K562 (cell line): ENCODE measurements around the gene PLD1. TPM values are rescaled to one million over a fixed set of nuclear protein-coding genes. Genes with fewer than 3 reads are reported as not detected.

Experiments
- ATAC-seq: fragments of 200-7000 bp; cut with Tn5 transposase; 3 replicates; pipeline ENCODE4 v1.9.1; 2020; ENCODE audit warnings: moderate library complexity
- BruUV-seq: library from RNA; stranded (reverse); fragments of 400-500 nt; replicated peaks from 2 replicates; lab custom pipeline; 2021; lab: Mats Ljungman, UMichigan
- CTCF ChIA-PET: fragments of 300-600 bp; formaldehyde crosslinking; extraction: SDS; loops from one replicate; lab custom pipeline; 2021; ENCODE audit warnings: low intra/inter-chr PET ratio; lab: Yijun Ruan, JAX
- POLR2A ChIA-PET: fragments of 300-600, 350-650 bp; sonication (Branson Sonifier 250); formaldehyde crosslinking; extraction: SDS; loops from one replicate; lab custom pipeline; 2021; ENCODE audit warnings: antibody characterized with exemption, inconsistent platforms; lab: Yijun Ruan, JAX
- DNase-seq, 4 experiments: peaks; one replicate each; pipeline versions ENCODE4 v3.0.0 to v3.0.0-alpha.2; 2011 to 2018; ENCODE audit warnings: low spot score in 3 of 4, mixed read lengths in 3 of 4; ENCODE audit errors: extremely low read depth in 1 of 4
- FAIRE-seq: peaks from 2 replicates; lab custom pipeline; 2011; peaks lifted over from hg19 to GRCh38; lab: Jason Lieb, UNC
- H2AFZ ChIP-seq: 2 replicates; pipeline ENCODE4 v1.6.0; 2011; ENCODE audit warnings: low read depth, low read length, control low read depth, inconsistent platforms
- H3K27ac ChIP-seq: fragments of 200-600 bp; 3 replicates; pipeline ENCODE4 v1.8.0; 2011; ENCODE audit warnings: low read depth, mild to moderate bottlenecking, control low read depth, inconsistent platforms, low read length, moderate library complexity, mixed read lengths; ENCODE audit errors: extremely low read depth
- H3K27me3 ChIP-seq, 2 experiments: fragments of 300-600 bp in 1 of 2; 2 replicates in 1 of 2; 3 replicates in 1 of 2; pipeline versions ENCODE4 v1.6.0 to v1.8.0; 2011; ENCODE audit warnings: inconsistent platforms in 2 of 2, low read length in 2 of 2, mild to moderate bottlenecking in 1 of 2, mixed read lengths in 1 of 2, moderate library complexity in 1 of 2; ENCODE audit not compliant: control insufficient read depth in 2 of 2, insufficient read depth in 2 of 2
- H3K36me3 ChIP-seq: fragments of 300-600 bp; 3 replicates; pipeline ENCODE4 v1.8.0; 2011; ENCODE audit warnings: mild to moderate bottlenecking, low read length, inconsistent platforms; ENCODE audit not compliant: control insufficient read depth, insufficient read depth
- H3K4me1 ChIP-seq, 2 experiments: fragments of 200-600 bp in 1 of 2; replicated peaks in 1 of 2; 2 replicates in 1 of 2; 3 replicates in 1 of 2; pipeline versions ENCODE4 v1.5.1 to v1.8.0; 2011; ENCODE audit warnings: inconsistent platforms in 2 of 2, low read length in 2 of 2, mild to moderate bottlenecking in 1 of 2, mixed read lengths in 1 of 2, moderate library complexity in 1 of 2; ENCODE audit not compliant: control insufficient read depth in 2 of 2, insufficient read depth in 2 of 2
- H3K4me2 ChIP-seq: 2 replicates; pipeline ENCODE4 v1.6.1; 2011; ENCODE audit warnings: low read length, control low read depth, inconsistent platforms, mixed read lengths; ENCODE audit not compliant: insufficient read depth
- H3K4me3 ChIP-seq: fragments of 200-600 bp; sonication (generic), shearing (Covaris generic); 2 replicates; pipeline ENCODE4 v1.5.1; 2016; ENCODE audit warnings: control low read depth, inconsistent platforms
- H3K79me2 ChIP-seq: fragments of 200-600 bp; 3 replicates; pipeline ENCODE4 v1.8.0; 2011; ENCODE audit warnings: low read length, inconsistent platforms; ENCODE audit not compliant: control insufficient read depth, insufficient read depth
- H3K9ac ChIP-seq, 2 experiments: 2 replicates each; pipeline versions ENCODE4 v1.6.0 to v1.6.1; 2011; ENCODE audit warnings: low read depth in 2 of 2, low read length in 2 of 2, control low read depth in 1 of 2, inconsistent platforms in 1 of 2, mild to moderate bottlenecking in 1 of 2, mixed read lengths in 1 of 2; ENCODE audit not compliant: insufficient read depth in 1 of 2
- H3K9me1 ChIP-seq: one replicate; pipeline ENCODE4 v1.6.0; 2011; ENCODE audit warnings: inconsistent platforms, mild to moderate bottlenecking, low read length, moderate library complexity; ENCODE audit not compliant: control insufficient read depth, insufficient read depth
- H3K9me3 ChIP-seq: replicated peaks from 2 replicates; pipeline ENCODE4 v1.5.1; 2011; ENCODE audit warnings: low read depth, low read length, inconsistent platforms; ENCODE audit not compliant: control insufficient read depth, insufficient read depth
- H4K20me1 ChIP-seq: replicated peaks from 2 replicates; pipeline ENCODE4 v1.6.1; 2011; ENCODE audit warnings: low read length, inconsistent platforms, mixed read lengths; ENCODE audit not compliant: control insufficient read depth, insufficient read depth
- CBX3 ChIP-seq, 2 experiments: IDR thresholded peaks; 1 replicate in 1 of 2; 2 replicates in 1 of 2; pipeline ENCODE4 v1.6.1; 2012; ENCODE audit warnings: inconsistent platforms in 2 of 2, low read length in 2 of 2, borderline replicate concordance in 1 of 2, control low read depth in 1 of 2
- CEBPG ChIP-seq, 3 experiments: fragments of 200-800 bp in 1 of 3; sonication (Bioruptor generic) in 1 of 3; sonication (generic) in 1 of 3; formaldehyde crosslinking in 1 of 3; IDR thresholded peaks in 2 of 3; conservative IDR thresholded peaks in 1 of 3; 2 replicates each; pipeline versions ENCODE4 v1.6.1 to v1.8.0; 2016 to 2022; ENCODE audit warnings: missing compliant biosample characterization in 2 of 3, missing genetic modification characterization in 2 of 3, mild to moderate bottlenecking in 1 of 3, missing genetic modification reagents in 1 of 3
- FOS ChIP-seq: IDR thresholded peaks from 3 replicates; pipeline ENCODE4 v1.6.1; 2011; ENCODE audit not compliant: insufficient read length; ENCODE audit errors: extremely low read depth
- FOXM1 ChIP-seq, 2 experiments: fragments of 450-650 bp in 1 of 2; sonication (generic) in 1 of 2; formaldehyde crosslinking in 1 of 2; IDR thresholded peaks; 2 replicates each; pipeline versions ENCODE4 v1.6.1 to v1.9.0; 2017 to 2022; ENCODE audit warnings: low read depth in 2 of 2, mild to moderate bottlenecking in 2 of 2, missing genetic modification reagents in 1 of 2, moderate library complexity in 1 of 2
- FOXP4 ChIP-seq: sonication (generic); formaldehyde crosslinking; IDR thresholded peaks from 2 replicates; pipeline ENCODE4 v1.8.0; 2022; ENCODE audit warnings: mild to moderate bottlenecking, missing genetic modification reagents, borderline replicate concordance
- HDAC2 ChIP-seq: fragments of 450-650 bp; IDR thresholded peaks from 2 replicates; pipeline ENCODE4 v1.6.1; 2016; ENCODE audit warnings: mild to moderate bottlenecking
- HDAC3 ChIP-seq: fragments of 450-650 bp; IDR thresholded peaks from 2 replicates; pipeline ENCODE4 v1.6.1; 2018; ENCODE audit warnings: borderline replicate concordance, mild to moderate bottlenecking, moderate library complexity; ENCODE audit not compliant: partially characterized antibody
- JUN ChIP-seq, 2 experiments: sonication (generic) in 1 of 2; formaldehyde crosslinking in 1 of 2; IDR thresholded peaks; 2 replicates each; pipeline versions ENCODE4 v1.6.1 to v1.8.0; 2012 to 2022; ENCODE audit warnings: borderline replicate concordance in 2 of 2, mild to moderate bottlenecking in 2 of 2, improper control_type of control experiment in 1 of 2, low read depth in 1 of 2, low read length in 1 of 2, missing genetic modification reagents in 1 of 2
- KLF16 ChIP-seq: IDR thresholded peaks from 2 replicates; pipeline ENCODE4 v1.6.1; 2016; ENCODE audit warnings: antibody characterized with exemption
- MYBL2 ChIP-seq, 2 experiments: fragments of 450-650 bp in 1 of 2; sonication (generic) in 1 of 2; formaldehyde crosslinking in 1 of 2; IDR thresholded peaks; 2 replicates each; pipeline versions ENCODE4 v1.6.1 to v1.8.1; 2017 to 2022; ENCODE audit warnings: borderline replicate concordance in 1 of 2, inconsistent platforms in 1 of 2, low read depth in 1 of 2, mild to moderate bottlenecking in 1 of 2, missing genetic modification reagents in 1 of 2, moderate library complexity in 1 of 2
- PML ChIP-seq: IDR thresholded peaks from 2 replicates; pipeline ENCODE4 v1.6.1; 2012; ENCODE audit warnings: low read length, inconsistent platforms
- POLR3A ChIP-seq: IDR thresholded peaks from 2 replicates; pipeline ENCODE4 v1.6.1; 2011; ENCODE audit warnings: borderline replicate concordance, mild to moderate bottlenecking, moderate library complexity; ENCODE audit not compliant: insufficient read length, insufficient read depth; ENCODE audit errors: extremely low read depth
- POLR3G ChIP-seq: IDR thresholded peaks from 2 replicates; pipeline ENCODE4 v1.6.1; 2011; ENCODE audit not compliant: insufficient read length, insufficient replicate concordance; ENCODE audit errors: extremely low read depth
- RBM25 ChIP-seq: fragments of 200-400 bp; formaldehyde crosslinking; IDR thresholded peaks from 2 replicates; pipeline ENCODE4 v1.6.1; 2018; ENCODE audit warnings: low read length, low read depth, moderate library complexity; ENCODE audit not compliant: severe bottlenecking
- RCOR1 ChIP-seq, 2 experiments: IDR thresholded peaks; 2 replicates each; pipeline ENCODE4 v1.6.1; 2012; ENCODE audit warnings: low read depth in 2 of 2, low read length in 2 of 2, borderline replicate concordance in 1 of 2, improper control_type of control experiment in 1 of 2
- SMARCA4 ChIP-seq: fragments of 450-650 bp; IDR thresholded peaks from 2 replicates; pipeline ENCODE4 v1.6.1; 2016
- SOX6 ChIP-seq: fragments of 450-650 bp; IDR thresholded peaks from 2 replicates; pipeline ENCODE4 v1.6.1; 2014; ENCODE audit warnings: mild to moderate bottlenecking
- TRIM24 ChIP-seq, 2 experiments: fragments of 450-650 bp; IDR thresholded peaks; 2 replicates each; pipeline ENCODE4 v1.6.1; 2016
- ZNF253 ChIP-seq: fragments of 250-450 bp; sonication (Bioruptor Pico); conservative IDR thresholded peaks from 2 replicates; pipeline ENCODE4 v1.6.1; 2021; ENCODE audit warnings: mild to moderate bottlenecking
- WGBS: fragments of 100-300 bp; shearing (Covaris generic); methylation state at CpG from one replicate; pipeline ENCODE4 v1.1.6; 2016; ENCODE audit warnings: low coverage, mixed read lengths; ENCODE audit not compliant: insufficient coverage; ENCODE audit errors: missing lambda C conversion rate; 5-methylcytosine and 5-hydroxymethylcytosine counted together
- in situ Hi-C: fragments of 300-500 bp; cut with MboI; formaldehyde crosslinking; loops from 4 replicates; pipeline ENCODE4 v1.15.0; 2018; ENCODE audit warnings: inconsistent platforms, mixed read lengths
- intact Hi-C: fragments of 100-400 bp; cut with micrococcal nuclease; formaldehyde crosslinking; loops from 2 replicates; pipeline ENCODE4 v1.14.2; 2022
- polyA plus RNA-seq, 8 experiments: library from polyadenylated mRNA; depleted of rRNA in 4 of 8; stranded (reverse) in 5 of 8; unstranded in 3 of 8; fragments of >200 nt; fragmentation: Nextera tagmentation in 2 of 8; fragmentation: Illumina TruSeq in 1 of 8; extraction: Ambion mirVana in 2 of 8; extraction: Trizol in 1 of 8; gene quantifications; 2 replicates each; pipeline versions ENCODE4 v1.2.1 to v1.2.3, GENCODE V29; 2011 to 2014; ENCODE audit warnings: inconsistent platforms in 1 of 8, missing spikeins in 1 of 8
- total RNA-seq, 7 experiments: library from RNA; depleted of rRNA in 6 of 7; stranded (reverse); fragments of >200 nt in 6 of 7; fragmentation: Illumina TruSeq in 2 of 7; extraction: Trizol in 2 of 7; gene quantifications; 2 replicates each; pipeline versions ENCODE4 v1.2.1 to v1.2.3, GENCODE V29; 2011 to 2021; ENCODE audit warnings: low replicate concordance in 1 of 7

PLD1 gene
- total and polyA plus RNA-seq, 9 of the 15 experiments (the other 6 are each of a cell fraction or from before 2014, with no cell fraction given), result 8.4 to 26.1 (median 18.6) TPM

GRCh38 chr3:171799501-171799900, 10.8 kb downstream of the PLD1 start (continued):
- no peak for TF ChIP-seq FOXP4 (CRISPR knock-in tag)
- TF ChIP-seq CEBPG (CRISPR knock-in tag; IDR thresholded peaks at IDR 0.05), result no peak
- TF ChIP-seq CEBPG (tag; conservative IDR thresholded peaks at IDR 0.05 in 1 of 2, IDR thresholded peaks at IDR 0.05 in 1 of 2), result no peak
- TF ChIP-seq POLR3G, result no peak

GRCh38 chr3:171797873-171798272, 12.4 kb downstream of the PLD1 start:
- FAIRE-seq (no peak), DNase-seq (peak in 1 of 4 experiments; percentile 46), ATAC-seq (peak; percentile 60)
- peaks cover 6 to 38% of the 10 kb centered on the region in 2 experiments; a peak in 4 of 5 replicates for H3K4me1 ChIP-seq
- H3K9ac ChIP-seq, result peak overlapping the region in 1 of 2 experiments; percentile 45; a peak in 2 of 4 replicates
- WGBS, result 7% methylated on average over 3 of the region's 3 CpGs
- no peaks in the 10 kb centered on the region for H3K9me1 ChIP-seq
- peak overlapping the region; percentile 61 for H3K27ac ChIP-seq
- H2AFZ ChIP-seq, result peak overlapping the region; percentile 28; the same call in 1 of the 2 replicates
- in situ Hi-C loops, result no loop called here
- peaks cover 73% of the 10 kb centered on the region for H3K79me2 ChIP-seq
- H4K20me1 ChIP-seq, result no peaks in the 10 kb centered on the region
- ChIA-PET POLR2A (no interaction called here), CTCF (no interaction called here)
- H3K4me3 ChIP-seq, result no peak overlapping the region
- intact Hi-C loops, result no loop called here
- no peaks in the 10 kb centered on the region; the same call in 2 of the 3 replicates for H3K36me3 ChIP-seq
- peak overlapping the region; percentile 66 for H3K4me2 ChIP-seq
- BruUV-seq, result no TSS peak
- no peaks in the 10 kb centered on the region for H3K9me3 ChIP-seq
- no peaks in the 10 kb centered on the region for H3K27me3 ChIP-seq
- TF ChIP-seq SOX6 (peak; percentile 91), RCOR1 (IDR thresholded peaks at IDR 0.05; ENCODE audit: borderline replicate concordance in 1 of 2, low read depth in 2 of 2, low read length in 2 of 2) (peak in 1 of 2 experiments; percentile 22; a peak in 1 of 4 replicates), HDAC3 (no peak), KLF16 (no peak), MYBL2 (IDR thresholded peaks at IDR 0.05; ENCODE audit: low read depth) (peak; percentile 42; the same call in 1 of the 2 replicates), MYBL2 (CRISPR knock-in tag; IDR thresholded peaks at IDR 0.05; ENCODE audit: borderline replicate concordance) (no peak), ZNF253 (no peak), JUN (IDR thresholded peaks at IDR 0.05; ENCODE audit: borderline replicate concordance, low read depth, low read length) (peak; percentile 87), JUN (CRISPR knock-in tag; IDR thresholded peaks at IDR 0.05; ENCODE audit: borderline replicate concordance) (no peak), FOS (peak; percentile 13), HDAC2 (0 out of 2 replicates have a peak, but pooled peaks have one; percentile 17), SMARCA4 (peak; percentile 91), CBX3 (IDR thresholded peaks at IDR 0.05; ENCODE audit: borderline replicate concordance in 1 of 2, low read length in 2 of 2) (peak in 1 of 2 experiments; percentile 26; a peak in 1 of 3 replicates), PML (0 out of 2 replicates have a peak, but pooled peaks have one; percentile 22), FOXM1 (IDR thresholded peaks at IDR 0.05; ENCODE audit: low read depth) (peak; percentile 37; the same call in 1 of the 2 replicates), FOXM1 (CRISPR knock-in tag; IDR thresholded peaks at IDR 0.05; ENCODE audit: low read depth) (no peak), POLR3A (no peak), TRIM24 (IDR thresholded peaks at IDR 0.05) (peak in 1 of 2 experiments; percentile 47; a peak in 1 of 4 replicates), RBM25 (peak; percentile 30)
